NCI-H510A (cell line): ENCODE measurements around the gene PTPRJ.
"Not testable (repeated sequence)": the region's sequence is repeated elsewhere in the genome, so short reads cannot be mapped to it uniquely, and the experiment has no call there.

Experiments
- DNase-seq: peaks from one replicate; lab custom pipeline; 2025; lab: John Stamatoyannopoulos, UW

The PTPRJ gene

GRCh38 chr11:48165426-48165825 lies 185.1 kb downstream of the PTPRJ start:
- no peak for DNase-seq

GRCh38 chr11:48167380-48167779 lies 187.0 kb downstream of the PTPRJ start:
- DNase-seq = no peak

DNA sequence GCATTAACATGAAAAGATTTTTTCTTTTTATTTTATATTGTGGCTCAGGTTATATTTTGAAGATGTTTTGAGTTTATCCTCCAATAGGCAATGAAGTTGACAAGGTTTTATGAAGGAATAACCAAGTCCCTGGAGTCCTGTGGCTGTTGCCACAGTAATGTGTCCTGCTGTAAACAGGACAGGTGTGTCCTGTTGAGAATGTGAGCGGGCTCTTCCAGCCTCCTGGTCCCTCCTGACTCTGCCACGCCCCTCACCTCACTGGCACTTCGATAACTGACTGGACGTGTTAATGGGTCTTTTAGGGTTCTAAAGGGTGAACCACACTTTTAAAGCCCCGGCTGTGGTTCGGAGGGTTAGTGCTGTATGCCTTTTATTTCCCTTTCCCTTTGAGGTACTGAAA lies 188.5 kb downstream of the PTPRJ start:
- DNase-seq = no peak

DNA sequence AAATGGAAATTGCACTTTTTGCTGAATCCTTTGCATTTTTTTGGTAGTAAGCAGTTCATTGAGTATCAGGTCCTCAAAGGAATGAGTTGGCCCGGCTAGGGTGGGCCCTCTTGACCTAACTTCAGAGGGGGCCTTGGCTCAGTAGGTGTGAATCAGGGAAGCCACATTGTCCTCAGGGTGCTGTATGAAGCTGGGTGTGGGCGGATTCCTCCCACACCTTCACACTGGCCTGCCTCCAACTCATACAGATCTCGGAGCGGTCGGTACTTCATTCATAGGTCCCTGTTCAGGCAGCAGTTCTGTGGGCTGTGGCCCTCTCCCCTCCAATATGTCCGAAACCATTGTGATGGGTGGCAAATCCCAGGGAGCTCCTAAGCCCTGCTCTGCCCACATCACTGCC lies 188.9 kb downstream of the PTPRJ start:
- no peak for DNase-seq

DNA sequence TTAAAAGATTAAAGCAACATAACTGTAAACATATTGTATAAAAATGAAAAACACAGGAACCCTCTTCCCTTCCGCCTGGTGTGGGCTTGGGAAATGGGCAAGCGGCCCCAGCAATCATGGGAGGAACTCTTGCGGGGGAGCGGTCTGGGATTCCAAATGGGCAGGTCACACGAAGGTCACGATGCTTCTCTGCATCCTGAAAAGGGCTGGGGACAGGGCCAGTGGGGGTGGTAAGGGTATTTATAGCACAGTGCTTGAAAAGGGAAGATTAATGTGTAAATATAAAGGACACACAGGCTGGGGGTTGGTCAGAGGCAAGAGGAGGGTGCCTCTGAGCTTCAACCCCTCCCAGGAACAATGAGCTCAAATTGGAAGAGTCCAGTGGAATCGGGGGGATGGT lies 189.4 kb downstream of the PTPRJ start:
- DNase-seq = no peak

GRCh38 chr11:48170241-48171233 lies 190.2 kb downstream of the PTPRJ start:
- no peak for DNase-seq

DNA sequence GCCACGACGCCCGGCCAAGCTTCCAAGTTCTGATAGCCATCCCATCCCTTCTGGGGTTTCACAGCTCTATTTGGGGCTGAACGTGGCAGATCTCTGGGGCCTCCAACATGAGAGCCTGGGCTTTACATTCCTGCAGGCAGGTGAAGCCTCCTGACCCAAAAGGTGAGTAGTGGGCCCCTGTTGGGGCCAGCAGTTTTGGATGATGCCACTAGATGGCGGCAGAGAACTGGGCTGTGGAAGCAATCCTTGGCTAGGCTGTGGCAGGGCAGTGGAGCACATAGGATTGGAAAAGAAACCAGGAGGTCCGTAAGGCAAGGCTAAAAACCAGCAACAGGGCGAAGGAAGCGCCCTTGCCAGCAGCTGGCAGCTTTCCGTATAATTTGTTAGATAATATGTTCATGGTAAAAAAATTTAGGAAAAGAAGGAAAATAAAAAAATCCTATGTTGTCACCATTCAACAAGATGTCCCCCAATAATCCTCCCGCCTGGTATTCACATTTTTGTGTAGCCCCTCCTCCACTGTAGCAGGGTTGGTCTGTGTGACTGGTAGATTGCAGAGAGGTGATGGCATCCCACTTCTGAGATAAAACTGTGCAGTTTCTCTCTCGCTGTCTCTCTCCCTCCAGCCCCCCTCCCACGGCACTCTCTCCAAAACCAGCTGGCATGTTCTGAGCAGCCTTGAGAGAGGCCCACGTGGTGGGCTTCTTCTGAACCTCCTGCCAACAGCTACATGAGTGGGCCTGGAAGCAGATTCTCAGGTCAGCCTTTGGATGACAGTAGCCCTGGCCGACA lies 192.7 kb downstream of the PTPRJ start:
- DNase-seq = peak; percentile 11

DNA sequence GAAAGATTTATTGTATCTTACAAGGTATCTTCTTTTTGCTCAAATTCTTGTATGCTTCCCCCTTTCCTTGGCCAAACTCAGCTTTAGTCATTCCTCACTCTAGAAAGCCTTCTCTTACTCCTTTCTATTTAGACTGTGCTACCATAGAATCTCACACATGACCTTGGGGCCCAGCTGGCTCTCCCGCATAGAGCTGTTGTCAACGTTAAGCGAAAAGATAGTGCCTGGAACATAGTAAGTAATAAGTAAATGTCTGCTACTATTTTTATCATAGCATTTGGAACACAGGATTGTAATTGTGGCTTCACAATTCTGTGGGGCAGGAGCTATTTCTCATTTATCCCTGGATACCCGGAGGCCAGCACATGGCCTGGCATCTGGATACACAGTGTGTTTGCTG lies 197.3 kb downstream of the PTPRJ start:
- DNase-seq = no peak

DNA sequence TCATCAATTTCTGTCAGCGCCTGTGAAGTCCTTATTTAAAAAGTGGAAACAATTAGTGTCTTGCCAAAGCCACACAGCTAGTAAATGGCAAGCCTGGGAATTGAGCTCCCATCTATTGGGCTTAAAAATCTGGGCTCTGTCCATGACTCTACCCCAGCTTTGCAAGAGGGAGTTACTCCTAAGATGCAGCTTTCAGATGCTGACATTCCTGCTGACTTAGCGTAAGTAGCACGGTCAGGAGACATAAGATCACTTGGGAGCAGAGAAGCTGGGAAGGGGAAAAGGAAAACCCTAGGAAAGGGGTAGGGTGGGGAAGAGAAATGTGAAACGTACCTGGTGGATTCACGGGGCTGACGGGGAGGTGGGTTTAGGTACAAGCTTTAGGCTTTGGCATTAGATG lies 200.3 kb downstream of the PTPRJ start:
- no peak for DNase-seq

- DNase-seq = no peak
Measured at GRCh38 chr11:48182860-48183526, 202.6 kb downstream of the PTPRJ start.

DNA sequence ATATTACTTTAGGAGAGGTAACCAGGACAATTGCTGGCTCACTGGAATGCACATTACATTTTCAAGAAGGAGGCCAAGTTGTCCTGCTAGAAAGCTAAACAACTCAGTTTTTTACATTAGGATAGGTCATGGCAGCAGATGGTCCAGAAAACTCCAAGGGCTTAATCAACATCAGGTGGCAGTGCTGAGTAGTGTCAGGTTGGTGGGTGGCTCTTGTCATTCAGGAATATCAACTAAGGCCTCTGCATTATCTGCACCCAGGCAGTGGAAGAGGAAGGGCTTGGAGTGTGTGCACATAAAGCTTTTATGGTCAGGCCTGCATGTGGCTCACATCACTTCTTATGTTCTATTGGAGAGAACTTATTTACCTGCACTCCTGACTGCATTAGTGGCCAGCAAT lies 204.1 kb downstream of the PTPRJ start:
- no peak for DNase-seq

- not testable (repeated sequence) for DNase-seq
Measured at GRCh38 chr11:48190906-48191654, 210.7 kb downstream of the PTPRJ start.

- DNase-seq = no peak
Measured at GRCh38 chr11:48193876-48194275, 213.5 kb downstream of the PTPRJ start.

- no peak for DNase-seq
Measured at GRCh38 chr11:48207881-48208280, 227.5 kb downstream of the PTPRJ start.

- DNase-seq = no peak
Measured at GRCh38 chr11:48210052-48210451, 229.7 kb downstream of the PTPRJ start.

DNA sequence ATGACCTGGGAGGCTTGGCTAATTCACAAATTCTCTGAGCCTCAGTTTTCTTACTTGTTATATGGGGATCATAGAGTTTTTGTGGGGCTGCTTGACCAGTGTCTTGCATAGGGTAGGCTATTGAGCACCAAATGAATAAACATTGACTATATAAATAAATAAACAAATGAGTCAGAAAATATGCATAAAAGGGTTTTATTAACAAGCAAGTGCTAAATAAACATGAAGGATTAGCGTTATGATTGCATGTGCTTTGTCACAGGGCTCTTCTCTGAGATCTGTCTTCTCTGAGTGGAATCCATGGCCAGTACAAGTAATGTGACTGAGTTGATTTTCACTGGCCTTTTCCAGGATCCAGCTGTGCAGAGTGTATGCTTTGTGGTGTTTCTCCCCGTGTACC lies 236.2 kb downstream of the PTPRJ start, which contains the start of gene OR4B1:
TSS of gene OR4B1 (plus strand) at position 301 of the 400 bp plus-strand sequence. CDS start at position 301, 0 bp downstream.
- no peak for DNase-seq
